H9 (cell line): Measurements from ENCODE around the gene AGPAT2. TPM values are rescaled to one million over a fixed set of nuclear protein-coding genes. Genes with fewer than 3 reads are reported as not detected.

Source experiments
- DNase-seq: peaks from one replicate; pipeline ENCODE4 v3.0.0-alpha.2; 2017
- H2AFZ ChIP-seq: one replicate; pipeline ENCODE4 v1.6.1; 2013; ENCODE audit warnings: mild to moderate bottlenecking, low read length, control low read depth, moderate library complexity
- H2AK5ac ChIP-seq: 2 replicates; pipeline ENCODE4 v1.6.1; 2013; ENCODE audit warnings: low read length, control low read depth, mixed read lengths; ENCODE audit not compliant: insufficient read length
- H2BK120ac ChIP-seq: one replicate; pipeline ENCODE4 v1.6.1; 2013; ENCODE audit warnings: low read depth, mild to moderate bottlenecking, low read length, control low read depth, inconsistent platforms; ENCODE audit not compliant: poor library complexity, severe bottlenecking
- H2BK12ac ChIP-seq: 2 replicates; pipeline ENCODE4 v1.6.1; 2013; ENCODE audit warnings: low read length, control low read depth, mixed read lengths, low read depth; ENCODE audit not compliant: insufficient read length
- H2BK15ac ChIP-seq: 2 replicates; pipeline ENCODE4 v1.6.1; 2013; ENCODE audit warnings: low read depth, low read length, control low read depth
- H2BK20ac ChIP-seq: one replicate; pipeline ENCODE4 v1.6.1; 2013; ENCODE audit warnings: low read depth, mild to moderate bottlenecking, low read length, control low read depth, inconsistent platforms; ENCODE audit not compliant: poor library complexity, severe bottlenecking
- H2BK5ac ChIP-seq: 2 replicates; pipeline ENCODE4 v1.6.1; 2013; ENCODE audit warnings: low read length, control low read depth, mixed read lengths; ENCODE audit not compliant: insufficient read length
- H3K14ac ChIP-seq: 2 replicates; pipeline ENCODE4 v1.6.1; 2013; ENCODE audit warnings: low read length, control low read depth; ENCODE audit not compliant: insufficient read depth
- H3K18ac ChIP-seq: 2 replicates; pipeline ENCODE4 v1.6.1; 2013; ENCODE audit warnings: low read depth, mild to moderate bottlenecking, mixed read lengths, low read length, control low read depth; ENCODE audit not compliant: insufficient read length
- H3K23ac ChIP-seq: 2 replicates; pipeline ENCODE4 v1.6.1; 2013; ENCODE audit warnings: low read length, control low read depth, mixed read lengths, low read depth; ENCODE audit not compliant: insufficient read length
- H3K23me2 ChIP-seq: 2 replicates; pipeline ENCODE4 v1.6.1; 2013; ENCODE audit warnings: low read depth, mild to moderate bottlenecking, mixed read lengths, low read length, control low read depth; ENCODE audit not compliant: insufficient read length, poor library complexity, severe bottlenecking
- H3K27ac ChIP-seq: 2 replicates; pipeline ENCODE4 v1.5.1; 2013; ENCODE audit warnings: low read length, control low read depth, mixed read lengths, low read depth; ENCODE audit not compliant: insufficient read length
- H3K27me3 ChIP-seq: 2 replicates; pipeline ENCODE4 v1.6.1; 2013; ENCODE audit warnings: low read length, control low read depth, inconsistent platforms; ENCODE audit not compliant: insufficient read depth
- H3K4ac ChIP-seq: 2 replicates; pipeline ENCODE4 v1.6.1; 2013; ENCODE audit warnings: low read depth, mild to moderate bottlenecking, control low read depth, inconsistent platforms, low read length, moderate library complexity
- H3K4me1 ChIP-seq: 2 replicates; pipeline ENCODE4 v1.6.1; 2013; ENCODE audit warnings: low read length, control low read depth, inconsistent platforms; ENCODE audit not compliant: insufficient read depth
- H3K4me2 ChIP-seq: 2 replicates; pipeline ENCODE4 v1.6.1; 2013; ENCODE audit warnings: low read length, control low read depth, mixed read lengths; ENCODE audit not compliant: insufficient read length, insufficient read depth
- H3K56ac ChIP-seq: 2 replicates; pipeline ENCODE4 v1.6.1; 2013; ENCODE audit warnings: low read depth, mild to moderate bottlenecking, mixed read lengths, low read length, control low read depth; ENCODE audit not compliant: insufficient read length
- H3K79me1 ChIP-seq: 2 replicates; pipeline ENCODE4 v1.6.1; 2013; ENCODE audit warnings: low read depth, mild to moderate bottlenecking, moderate library complexity, low read length, control low read depth, inconsistent platforms; ENCODE audit not compliant: insufficient read depth, poor library complexity, severe bottlenecking
- H3K79me2 ChIP-seq: 2 replicates; pipeline ENCODE4 v1.6.1; 2013; ENCODE audit warnings: low read length, control low read depth, inconsistent platforms; ENCODE audit not compliant: insufficient read depth
- H3K9ac ChIP-seq: 2 replicates; pipeline ENCODE4 v1.6.1; 2013; ENCODE audit warnings: low read length, control low read depth, mixed read lengths; ENCODE audit not compliant: insufficient read length; ENCODE audit errors: extremely low read depth
- H3K9me3 ChIP-seq: one replicate; pipeline ENCODE4 v1.6.1; 2013; ENCODE audit warnings: low read depth, low read length, inconsistent platforms; ENCODE audit not compliant: control insufficient read depth
- H3T11ph ChIP-seq: one replicate; pipeline ENCODE4 v1.6.1; 2013; ENCODE audit warnings: mild to moderate bottlenecking, low read length, control low read depth, inconsistent platforms
- H4K20me1 ChIP-seq: one replicate; pipeline ENCODE4 v1.6.1; 2013; ENCODE audit not compliant: control insufficient read depth, insufficient read length, insufficient read depth
- H4K5ac ChIP-seq: 2 replicates; pipeline ENCODE4 v1.6.1; 2013; ENCODE audit warnings: low read depth, mild to moderate bottlenecking, mixed read lengths, low read length, control low read depth; ENCODE audit not compliant: insufficient read length
- H4K8ac ChIP-seq: replicated peaks from 2 replicates; pipeline ENCODE4 v1.6.1; 2013; ENCODE audit warnings: low read length, control low read depth, mixed read lengths, low read depth; ENCODE audit not compliant: insufficient read length
- H4K91ac ChIP-seq: 2 replicates; pipeline ENCODE4 v1.6.1; 2013; ENCODE audit warnings: low read depth, mild to moderate bottlenecking, moderate library complexity, mixed read lengths, low read length, control low read depth; ENCODE audit not compliant: insufficient read length
- H3K27ac Mint-ChIP-seq, 3 experiments: 2 replicates in 2 of 3; 3 replicates in 1 of 3; pipeline ENCODE4 v1.8.0; 2020 to 2021; ENCODE audit warnings: mixed read lengths in 3 of 3, mild to moderate bottlenecking in 1 of 3, moderate library complexity in 1 of 3
- H3K27me3 Mint-ChIP-seq: 2 replicates; pipeline ENCODE4 v1.8.0; 2021; ENCODE audit warnings: low read depth, mild to moderate bottlenecking, moderate library complexity, mixed read lengths
- H3K36me3 Mint-ChIP-seq, 3 experiments: 2 replicates in 2 of 3; 3 replicates in 1 of 3; pipeline ENCODE4 v1.8.0; 2020 to 2021; ENCODE audit warnings: low read depth in 3 of 3, mixed read lengths in 3 of 3; ENCODE audit not compliant: insufficient read depth in 1 of 3
- H3K4me1 Mint-ChIP-seq, 2 experiments: 2 replicates each; pipeline ENCODE4 v1.8.0; 2020; ENCODE audit warnings: mixed read lengths in 2 of 2
- H3K4me3 Mint-ChIP-seq, 2 experiments: 2 replicates in 1 of 2; 3 replicates in 1 of 2; pipeline ENCODE4 v1.8.0; 2020 to 2021; ENCODE audit warnings: mild to moderate bottlenecking in 2 of 2, mixed read lengths in 2 of 2, moderate library complexity in 1 of 2
- H3K9me3 Mint-ChIP-seq, 2 experiments: 2 replicates in 1 of 2; 3 replicates in 1 of 2; pipeline ENCODE4 v1.8.0; 2020; ENCODE audit warnings: mild to moderate bottlenecking in 2 of 2, mixed read lengths in 2 of 2, moderate library complexity in 1 of 2
- WGBS: extraction: QIAGEN DNeasy Blood & Tissue Kit; methylation state at CpG from one replicate; pipeline ENCODE4 v1.1.7; 2013; ENCODE audit warnings: missing lambda C conversion rate, low lambda C conversion rate, mixed read lengths; ENCODE audit not compliant: insufficient read length; ENCODE audit errors: extremely low coverage; 5-methylcytosine and 5-hydroxymethylcytosine counted together
- total RNA-seq: library from RNA; stranded (reverse); gene quantifications from 2 replicates; pipeline ENCODE4 v1.2.1, GENCODE V29; 2021
- TF ChIP-seq, protein P1 (sequence below): fragments of 200-600 bp; sonication (generic); conservative IDR thresholded peaks from 3 replicates; pipeline ENCODE4 v1.8.0; 2021; ENCODE audit warnings: antibody characterized with exemption, mild to moderate bottlenecking

AGPAT2 gene
- total RNA-seq, 1 experiment from 2014 or later: 29.7 TPM

DNA sequence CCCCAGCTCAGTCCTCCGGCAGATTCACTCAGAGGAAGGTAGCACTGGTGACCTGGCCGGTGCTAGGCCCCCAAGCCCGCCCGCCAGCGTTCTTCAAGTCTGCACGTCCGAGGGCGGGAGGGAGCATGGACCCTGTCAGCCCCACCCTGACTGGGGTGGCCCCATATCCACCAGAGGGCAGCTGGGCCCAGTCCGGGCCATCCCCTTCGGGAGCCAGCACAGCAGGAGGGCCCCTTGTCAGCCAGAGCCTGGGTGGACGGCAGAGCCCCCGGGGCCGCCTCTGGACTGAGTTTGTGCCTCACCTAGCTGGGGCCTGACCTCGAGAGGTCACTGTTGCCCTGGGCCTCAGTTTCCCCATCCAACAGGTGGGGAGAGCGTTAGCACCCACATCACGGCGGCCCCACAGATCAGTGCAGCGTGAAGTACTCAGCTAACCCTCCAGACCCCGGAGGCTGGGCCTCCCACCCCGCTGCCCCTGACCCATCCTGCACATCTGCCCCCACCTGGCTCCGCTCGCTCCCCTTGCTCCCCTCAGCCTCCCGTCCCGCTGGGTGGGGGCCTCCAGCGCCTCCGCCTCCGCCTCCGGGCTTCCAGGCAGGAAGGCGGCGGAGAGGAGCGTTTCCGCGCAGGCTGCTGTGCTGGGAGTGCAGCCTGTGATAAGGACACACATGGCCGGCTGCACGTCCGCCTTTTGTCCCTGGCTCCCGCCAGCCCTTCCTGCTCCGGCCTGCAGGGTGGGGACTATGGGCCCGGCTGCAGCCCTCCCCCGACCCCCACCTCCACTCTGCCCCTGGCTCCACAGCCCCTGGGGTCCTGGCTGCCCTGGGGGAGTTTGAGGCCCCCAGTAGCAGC is 41.1 kb downstream of the AGPAT2 start:
- WGBS: no CpG with 5 or more reads among the region's 40 CpGs
- Mint-ChIP-seq H3K27me3 (peaks cover 21% of the 10 kb centered on the region), H3K9me3 (no peaks in the 10 kb centered on the region; a peak in 1 of 5 replicates), H3K36me3 (no peaks in the 10 kb centered on the region), H3K4me1 (peaks cover 3 to 10% of the 10 kb centered on the region in 2 experiments; a peak in 3 of 4 replicates), H3K4me3 (no peak overlapping the region), H3K27ac (no peak overlapping the region)
- Histone ChIP-seq H3K79me1 (no peaks in the 10 kb centered on the region), H3K79me2 (no peaks in the 10 kb centered on the region), H2BK12ac (no peak overlapping the region), H3K9me3 (no peaks in the 10 kb centered on the region), H3K4ac (no peak overlapping the region), H2BK120ac (no peak overlapping the region), H4K20me1 (no peaks in the 10 kb centered on the region), H3K9ac (no peak overlapping the region), H3T11ph (no peak overlapping the region), H4K91ac (no peak overlapping the region), H4K8ac (no peak overlapping the region), H2BK15ac (no peak overlapping the region), H3K27ac (no peak overlapping the region), H2AFZ (no peak overlapping the region), H3K4me2 (no peak overlapping the region), H4K5ac (no peak overlapping the region), H3K27me3 (no peaks in the 10 kb centered on the region), H3K14ac (no peak overlapping the region), H3K56ac (no peak overlapping the region), H2AK5ac (no peak overlapping the region), H3K23me2 (no peaks in the 10 kb centered on the region), H3K18ac (no peak overlapping the region), H3K23ac (no peak overlapping the region), H2BK20ac (no peak overlapping the region), H3K4me1 (no peaks in the 10 kb centered on the region), H2BK5ac (no peak overlapping the region)
- DNase-seq: no peak
- TF ChIP-seq, protein P1, sequence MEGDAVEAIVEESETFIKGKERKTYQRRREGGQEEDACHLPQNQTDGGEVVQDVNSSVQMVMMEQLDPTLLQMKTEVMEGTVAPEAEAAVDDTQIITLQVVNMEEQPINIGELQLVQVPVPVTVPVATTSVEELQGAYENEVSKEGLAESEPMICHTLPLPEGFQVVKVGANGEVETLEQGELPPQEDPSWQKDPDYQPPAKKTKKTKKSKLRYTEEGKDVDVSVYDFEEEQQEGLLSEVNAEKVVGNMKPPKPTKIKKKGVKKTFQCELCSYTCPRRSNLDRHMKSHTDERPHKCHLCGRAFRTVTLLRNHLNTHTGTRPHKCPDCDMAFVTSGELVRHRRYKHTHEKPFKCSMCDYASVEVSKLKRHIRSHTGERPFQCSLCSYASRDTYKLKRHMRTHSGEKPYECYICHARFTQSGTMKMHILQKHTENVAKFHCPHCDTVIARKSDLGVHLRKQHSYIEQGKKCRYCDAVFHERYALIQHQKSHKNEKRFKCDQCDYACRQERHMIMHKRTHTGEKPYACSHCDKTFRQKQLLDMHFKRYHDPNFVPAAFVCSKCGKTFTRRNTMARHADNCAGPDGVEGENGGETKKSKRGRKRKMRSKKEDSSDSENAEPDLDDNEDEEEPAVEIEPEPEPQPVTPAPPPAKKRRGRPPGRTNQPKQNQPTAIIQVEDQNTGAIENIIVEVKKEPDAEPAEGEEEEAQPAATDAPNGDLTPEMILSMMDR: no peak
